Measurements from ENCODE around the gene XRN2. TPM values are rescaled to one million over a fixed set of nuclear protein-coding genes. Genes with fewer than 3 reads are reported as not detected.

The XRN2 gene
- total and polyA plus RNA-seq, 2 donors (not counting 1 experiment from before 2014, with no cell fraction given): 19.0 to 46.2 TPM

DNA sequence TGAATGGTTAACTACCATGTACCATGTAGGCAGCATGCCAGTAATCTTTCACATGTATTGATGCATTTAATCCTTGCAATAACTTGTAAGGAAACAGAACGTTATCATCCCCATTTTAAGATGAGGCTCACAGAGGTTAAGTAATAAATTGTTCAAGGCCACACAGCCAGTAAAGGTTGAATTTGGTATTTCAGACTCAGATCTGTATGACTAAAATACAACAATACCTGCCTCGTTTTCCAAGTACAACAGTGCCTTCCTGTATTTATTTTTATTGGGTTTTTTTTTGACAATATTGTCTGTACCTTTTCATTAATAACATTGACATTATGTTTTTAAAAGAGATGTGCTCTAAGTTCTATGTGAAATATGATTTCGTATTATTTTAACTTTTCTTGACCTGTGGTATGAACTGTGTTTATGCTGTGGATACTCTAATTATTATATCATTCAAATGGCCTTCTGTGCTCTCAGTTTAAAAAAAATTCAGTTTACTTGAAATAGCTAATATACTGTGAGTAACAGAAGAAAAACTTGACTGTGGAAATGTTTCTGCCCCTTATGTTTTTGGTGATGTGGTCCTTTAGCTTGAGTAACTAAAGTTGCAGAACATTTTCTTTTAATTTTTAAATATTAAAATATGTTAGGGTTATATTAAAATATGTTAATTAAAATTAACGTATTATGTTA, 39.7 kb downstream of the XRN2 start:
- H3K36me3 ChIP-seq (replicated peaks in 1 of 2; ENCODE audit: control extremely low read depth in 1 of 2, control insufficient read depth in 1 of 2, extremely low read depth in 1 of 2, insufficient read depth in 2 of 2, low read length in 1 of 2): peaks cover 18 to 73% of the 10 kb centered on the region in 2 experiments
- POLR2A ChIA-PET: no interaction called here
- intact Hi-C loops (cut with micrococcal nuclease): loop anchor here (10.0 kb wide), 1 partner anchor 108 kb away; no protein-coding TSS in a partner anchor

More for the DNA sequence above, 39.7 kb downstream of the XRN2 start:
- H3K4me1 Mint-ChIP-seq: no peaks in the 10 kb centered on the region
- H2AFZ ChIP-seq (ENCODE audit: insufficient read depth, low read depth, low read length, poor library complexity, severe bottlenecking): no peak overlapping the region
- no peaks in the 10 kb centered on the region for H3K9me3 ChIP-seq (ENCODE audit: control extremely low read depth in 1 of 3, control insufficient read depth in 2 of 3, insufficient read depth in 1 of 3, low read length in 2 of 3)
- H3K27ac Mint-ChIP-seq: no peak overlapping the region
- no peaks in the 10 kb centered on the region for H3K4me1 ChIP-seq (ENCODE audit: control insufficient read depth in 2 of 2, insufficient read depth in 2 of 2, low read length in 2 of 2)
- no peaks in the 10 kb centered on the region for H3K9me3 Mint-ChIP-seq (ENCODE audit: insufficient read depth)
- TF ChIP-seq, protein P1, sequence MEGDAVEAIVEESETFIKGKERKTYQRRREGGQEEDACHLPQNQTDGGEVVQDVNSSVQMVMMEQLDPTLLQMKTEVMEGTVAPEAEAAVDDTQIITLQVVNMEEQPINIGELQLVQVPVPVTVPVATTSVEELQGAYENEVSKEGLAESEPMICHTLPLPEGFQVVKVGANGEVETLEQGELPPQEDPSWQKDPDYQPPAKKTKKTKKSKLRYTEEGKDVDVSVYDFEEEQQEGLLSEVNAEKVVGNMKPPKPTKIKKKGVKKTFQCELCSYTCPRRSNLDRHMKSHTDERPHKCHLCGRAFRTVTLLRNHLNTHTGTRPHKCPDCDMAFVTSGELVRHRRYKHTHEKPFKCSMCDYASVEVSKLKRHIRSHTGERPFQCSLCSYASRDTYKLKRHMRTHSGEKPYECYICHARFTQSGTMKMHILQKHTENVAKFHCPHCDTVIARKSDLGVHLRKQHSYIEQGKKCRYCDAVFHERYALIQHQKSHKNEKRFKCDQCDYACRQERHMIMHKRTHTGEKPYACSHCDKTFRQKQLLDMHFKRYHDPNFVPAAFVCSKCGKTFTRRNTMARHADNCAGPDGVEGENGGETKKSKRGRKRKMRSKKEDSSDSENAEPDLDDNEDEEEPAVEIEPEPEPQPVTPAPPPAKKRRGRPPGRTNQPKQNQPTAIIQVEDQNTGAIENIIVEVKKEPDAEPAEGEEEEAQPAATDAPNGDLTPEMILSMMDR (IDR thresholded peaks at IDR 0.05): no peak
- TF ChIP-seq EZH2 (IDR thresholded peaks at IDR 0.05; ENCODE audit: borderline replicate concordance, insufficient read depth, low read depth, low read length, poor library complexity, severe bottlenecking): no peak
- no peak overlapping the region for H3K9ac ChIP-seq (ENCODE audit: low read length)
- DNase-seq (no peak), ATAC-seq (ENCODE audit: low read depth) (no peak)
- no peak overlapping the region for H3K4me3 ChIP-seq (ENCODE audit: control extremely low read depth in 1 of 5, extremely low read depth in 1 of 5, insufficient read depth in 1 of 5, low read depth in 2 of 5, low read length in 4 of 5)
- no peaks in the 10 kb centered on the region for H3K79me2 ChIP-seq (ENCODE audit: control insufficient read depth, insufficient read depth, low read length)
- H3K27me3 ChIP-seq (replicated peaks in 1 of 4; ENCODE audit: control extremely low read depth in 1 of 4, control insufficient read depth in 3 of 4, insufficient read depth in 4 of 4, low read length in 3 of 4): no peaks in the 10 kb centered on the region
- WGBS (ENCODE audit: insufficient coverage): 100% methylated on average over 1 of the region's 4 CpGs
- H3K27ac ChIP-seq (ENCODE audit: low read length in 2 of 2): no peak overlapping the region
- H3K4me2 ChIP-seq (replicated peaks; ENCODE audit: low read depth, low read length, poor library complexity, severe bottlenecking): no peak overlapping the region
- CTCF ChIA-PET: no interaction called here
- H3K27me3 Mint-ChIP-seq: no peaks in the 10 kb centered on the region
- H4K20me1 ChIP-seq (ENCODE audit: control insufficient read depth, insufficient read depth, low read length, poor library complexity, severe bottlenecking): peaks cover 5% of the 10 kb centered on the region
- H3K4me3 Mint-ChIP-seq: no peak overlapping the region
